HL-60 (cell line): ENCODE results near the gene YWHAQ.

Experiments used
- POLR2AphosphoS5 ChIP-seq: IDR thresholded peaks from 2 replicates; pipeline ENCODE4 v1.6.1; 2012; ENCODE audit warnings: low read depth
- TF ChIP-seq, protein P1 (sequence below): IDR thresholded peaks from one replicate; pipeline ENCODE4 v1.5.1; 2011; ENCODE audit warnings: low read length, control low read depth, inconsistent platforms; ENCODE audit not compliant: insufficient read depth

GRCh38 chr2:9660781-9661180 is 30.0 kb upstream of the YWHAQ start:
- no peak for TF ChIP-seq POLR2AphosphoS5
- TF ChIP-seq, protein P1, sequence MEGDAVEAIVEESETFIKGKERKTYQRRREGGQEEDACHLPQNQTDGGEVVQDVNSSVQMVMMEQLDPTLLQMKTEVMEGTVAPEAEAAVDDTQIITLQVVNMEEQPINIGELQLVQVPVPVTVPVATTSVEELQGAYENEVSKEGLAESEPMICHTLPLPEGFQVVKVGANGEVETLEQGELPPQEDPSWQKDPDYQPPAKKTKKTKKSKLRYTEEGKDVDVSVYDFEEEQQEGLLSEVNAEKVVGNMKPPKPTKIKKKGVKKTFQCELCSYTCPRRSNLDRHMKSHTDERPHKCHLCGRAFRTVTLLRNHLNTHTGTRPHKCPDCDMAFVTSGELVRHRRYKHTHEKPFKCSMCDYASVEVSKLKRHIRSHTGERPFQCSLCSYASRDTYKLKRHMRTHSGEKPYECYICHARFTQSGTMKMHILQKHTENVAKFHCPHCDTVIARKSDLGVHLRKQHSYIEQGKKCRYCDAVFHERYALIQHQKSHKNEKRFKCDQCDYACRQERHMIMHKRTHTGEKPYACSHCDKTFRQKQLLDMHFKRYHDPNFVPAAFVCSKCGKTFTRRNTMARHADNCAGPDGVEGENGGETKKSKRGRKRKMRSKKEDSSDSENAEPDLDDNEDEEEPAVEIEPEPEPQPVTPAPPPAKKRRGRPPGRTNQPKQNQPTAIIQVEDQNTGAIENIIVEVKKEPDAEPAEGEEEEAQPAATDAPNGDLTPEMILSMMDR = no peak
